GM13977 (cell line): ENCODE measurements around the gene TEF.
"Not testable (repeated sequence)": the region's sequence is repeated elsewhere in the genome, so short reads cannot be mapped to it uniquely, and the experiment has no call there.

Experiments used
- DNase-seq: peaks from one replicate; pipeline ENCODE4 v3.0.0; 2012; ENCODE audit warnings: low spot score
- in situ Hi-C: fragments of 300-500 bp; cut with MboI; formaldehyde crosslinking; loops from one replicate; pipeline ENCODE4 v1.12.0; 2022; ENCODE audit warnings: low sequenced_read_pairs, low pct_unique_long_range_greater_than_20kb, mixed read lengths, inconsistent platforms; ENCODE audit not compliant: unreplicated experiment
- TF ChIP-seq, protein P1 (sequence below): IDR thresholded peaks from 2 replicates; pipeline ENCODE4 v1.5.1; 2012; ENCODE audit warnings: mild to moderate bottlenecking, control low read depth; ENCODE audit not compliant: insufficient read depth; ENCODE audit errors: extremely low read depth, missing control alignments

The TEF gene

DNA sequence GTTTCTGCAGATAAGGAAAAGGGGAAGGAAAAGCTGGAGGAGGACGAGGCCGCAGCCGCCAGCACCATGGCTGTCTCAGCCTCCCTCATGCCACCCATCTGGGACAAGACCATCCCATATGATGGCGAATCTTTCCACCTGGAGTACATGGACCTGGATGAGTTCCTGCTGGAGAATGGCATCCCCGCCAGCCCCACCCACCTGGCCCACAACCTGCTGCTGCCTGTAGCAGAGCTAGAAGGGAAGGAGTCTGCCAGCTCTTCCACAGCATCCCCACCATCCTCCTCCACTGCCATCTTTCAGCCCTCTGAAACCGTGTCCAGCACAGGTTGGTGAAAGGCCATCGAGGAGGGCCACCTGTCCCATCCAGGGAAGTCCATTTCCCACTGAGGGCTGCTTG is 5.6 kb downstream of the TEF start:
- in situ Hi-C loops: no loop called here
- DNase-seq: no peak
- TF ChIP-seq, protein P1, sequence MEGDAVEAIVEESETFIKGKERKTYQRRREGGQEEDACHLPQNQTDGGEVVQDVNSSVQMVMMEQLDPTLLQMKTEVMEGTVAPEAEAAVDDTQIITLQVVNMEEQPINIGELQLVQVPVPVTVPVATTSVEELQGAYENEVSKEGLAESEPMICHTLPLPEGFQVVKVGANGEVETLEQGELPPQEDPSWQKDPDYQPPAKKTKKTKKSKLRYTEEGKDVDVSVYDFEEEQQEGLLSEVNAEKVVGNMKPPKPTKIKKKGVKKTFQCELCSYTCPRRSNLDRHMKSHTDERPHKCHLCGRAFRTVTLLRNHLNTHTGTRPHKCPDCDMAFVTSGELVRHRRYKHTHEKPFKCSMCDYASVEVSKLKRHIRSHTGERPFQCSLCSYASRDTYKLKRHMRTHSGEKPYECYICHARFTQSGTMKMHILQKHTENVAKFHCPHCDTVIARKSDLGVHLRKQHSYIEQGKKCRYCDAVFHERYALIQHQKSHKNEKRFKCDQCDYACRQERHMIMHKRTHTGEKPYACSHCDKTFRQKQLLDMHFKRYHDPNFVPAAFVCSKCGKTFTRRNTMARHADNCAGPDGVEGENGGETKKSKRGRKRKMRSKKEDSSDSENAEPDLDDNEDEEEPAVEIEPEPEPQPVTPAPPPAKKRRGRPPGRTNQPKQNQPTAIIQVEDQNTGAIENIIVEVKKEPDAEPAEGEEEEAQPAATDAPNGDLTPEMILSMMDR: no peak

DNA sequence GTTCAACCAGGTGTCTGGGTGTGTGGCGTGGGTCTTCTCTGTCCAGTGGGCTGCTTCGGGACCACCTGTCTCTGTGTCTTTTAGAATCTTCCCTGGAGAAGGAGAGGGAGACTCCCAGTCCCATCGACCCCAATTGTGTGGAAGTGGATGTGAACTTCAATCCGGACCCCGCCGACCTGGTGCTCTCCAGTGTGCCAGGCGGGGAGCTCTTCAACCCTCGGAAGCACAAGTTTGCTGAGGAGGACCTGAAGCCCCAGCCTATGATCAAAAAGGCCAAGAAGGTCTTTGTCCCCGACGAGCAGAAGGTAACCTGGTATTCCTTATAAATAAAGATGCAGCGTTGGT is 12.2 kb downstream of the TEF start:
- DNase-seq: no peak
- TF ChIP-seq, protein P1: no peak
- in situ Hi-C loops: no loop called here

DNA sequence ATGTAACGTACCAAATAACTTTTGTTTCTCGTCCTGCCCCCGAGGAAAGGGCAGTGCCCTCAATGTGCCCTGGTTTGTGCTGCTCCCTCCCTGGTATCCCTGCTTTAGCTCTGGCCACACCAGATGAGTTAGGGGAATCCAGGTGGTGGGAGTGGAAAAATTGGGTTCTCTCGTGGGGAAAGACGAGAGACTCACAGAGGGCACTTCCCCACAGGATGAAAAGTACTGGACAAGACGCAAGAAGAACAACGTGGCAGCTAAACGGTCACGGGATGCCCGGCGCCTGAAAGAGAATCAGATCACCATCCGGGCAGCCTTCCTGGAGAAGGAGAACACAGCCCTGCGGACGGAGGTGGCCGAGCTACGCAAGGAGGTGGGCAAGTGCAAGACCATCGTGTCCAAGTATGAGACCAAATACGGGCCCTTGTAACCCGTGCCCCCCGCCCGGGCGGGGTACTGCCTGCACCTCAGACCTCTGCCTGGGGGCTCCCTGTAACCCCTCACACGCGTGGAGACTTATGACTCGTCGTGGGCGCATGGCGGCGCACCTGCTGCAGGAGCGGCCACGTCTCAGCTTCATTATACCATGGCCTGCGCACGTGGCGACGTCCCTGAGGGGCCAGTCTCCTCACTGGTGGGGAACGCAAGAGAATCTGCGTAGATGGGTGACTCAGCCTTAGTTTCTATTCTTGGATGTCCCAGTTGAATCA is 13.9 kb downstream of the TEF start:
- in situ Hi-C loops: no loop called here
- TF ChIP-seq, protein P1: no peak
- DNase-seq: no peak

DNA sequence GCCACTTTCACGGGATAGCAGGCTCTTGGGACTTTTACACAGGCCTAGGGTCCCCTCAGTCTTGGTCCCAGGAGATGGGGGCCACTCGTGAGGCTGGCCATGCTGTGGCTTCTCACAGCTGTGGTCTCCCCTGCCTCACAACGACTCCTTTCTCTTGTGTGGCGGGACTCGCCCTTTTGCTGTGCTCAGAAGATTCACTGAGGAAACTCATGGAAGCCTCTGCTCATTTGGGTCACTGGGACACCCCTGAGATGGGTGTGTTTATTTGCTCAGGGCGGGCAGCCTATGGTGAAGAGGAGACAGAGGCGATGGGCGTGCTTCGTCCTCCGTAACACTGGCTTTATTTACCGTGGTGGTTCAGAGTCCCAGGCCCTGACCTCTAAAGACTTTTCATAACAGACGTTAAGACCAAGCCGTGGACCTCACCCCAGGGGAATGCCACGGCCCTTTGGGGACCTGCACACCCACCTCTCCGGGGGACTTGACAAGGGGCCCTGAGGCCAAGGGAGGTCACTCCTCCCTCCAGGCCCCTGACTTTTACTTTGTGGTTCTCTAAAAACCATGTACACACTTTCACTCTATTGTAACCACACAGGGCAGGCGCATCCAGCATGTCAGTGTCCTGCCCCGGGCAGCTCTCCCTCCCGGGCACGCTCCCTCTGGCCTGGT is 15.5 kb downstream of the TEF start:
- no peak for DNase-seq
- in situ Hi-C loops: no loop called here
- TF ChIP-seq, protein P1: no peak

DNA sequence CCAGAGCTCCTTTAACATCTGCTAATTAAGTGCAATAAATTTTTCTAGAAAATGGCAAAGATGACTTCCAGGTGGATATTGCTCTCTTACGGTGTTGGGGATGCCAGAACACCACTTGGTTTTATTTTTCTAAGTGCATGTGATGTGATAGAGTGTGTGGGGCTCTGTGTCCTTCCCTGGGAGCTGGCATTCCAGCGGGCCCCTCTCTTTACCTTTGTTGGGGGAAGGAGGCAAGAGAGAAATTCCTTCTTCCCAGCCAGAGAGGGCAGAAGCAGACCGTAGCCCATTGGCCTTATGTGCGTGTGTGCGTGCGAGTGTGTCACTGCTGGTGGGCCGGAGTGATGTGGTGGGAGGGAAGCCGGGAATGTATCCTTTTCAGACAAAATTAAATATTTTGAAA is 17.2 kb downstream of the TEF start:
- TF ChIP-seq, protein P1: no peak
- in situ Hi-C loops: no loop called here
- DNase-seq: no peak

DNA sequence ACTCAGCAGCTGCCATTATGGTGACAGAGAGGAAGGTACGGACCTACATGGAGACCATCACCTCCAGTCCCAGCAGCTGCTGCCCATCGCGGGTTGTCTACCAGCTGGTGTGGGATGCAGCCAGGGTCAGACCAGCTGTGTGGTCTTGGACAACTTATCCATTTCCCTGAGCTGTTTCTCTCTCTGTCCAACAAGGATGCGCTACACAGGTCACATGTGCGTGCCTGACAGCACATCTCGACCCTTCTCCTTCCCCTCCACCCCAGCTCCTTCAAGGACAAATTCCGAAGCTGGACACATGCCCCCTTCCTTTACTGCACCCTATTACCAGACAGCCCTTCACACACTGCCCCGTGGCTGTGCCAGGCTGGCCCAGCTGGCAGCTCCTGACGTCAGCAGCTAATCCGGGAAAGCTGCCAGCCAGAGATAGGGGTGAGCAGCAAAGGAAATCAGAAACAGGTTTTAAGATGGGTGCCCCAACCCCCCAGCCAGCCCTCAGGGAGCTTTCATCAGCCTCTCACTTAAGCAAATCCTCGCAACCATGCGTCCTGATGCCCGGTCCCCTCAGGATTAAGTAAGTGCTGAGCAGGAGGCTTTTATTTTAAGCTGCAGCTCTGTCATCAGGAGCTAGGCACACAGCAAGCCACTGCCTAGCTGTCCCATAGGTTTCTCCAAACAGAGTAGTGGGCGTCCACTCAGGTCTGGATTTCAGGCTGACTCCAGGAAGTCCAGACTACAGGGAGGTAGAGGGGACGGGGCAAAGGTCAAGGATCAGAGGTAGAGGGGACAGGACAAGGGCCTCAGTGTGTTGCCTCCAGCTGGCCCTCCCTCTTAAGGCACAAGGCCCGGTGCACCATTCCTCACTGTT is 20.3 kb downstream of the TEF start:
- in situ Hi-C loops: loop anchor here (10.0 kb wide), 1 partner anchor 113 kb away; no protein-coding TSS in a partner anchor
- DNase-seq: no peak
- TF ChIP-seq, protein P1: no peak

DNA sequence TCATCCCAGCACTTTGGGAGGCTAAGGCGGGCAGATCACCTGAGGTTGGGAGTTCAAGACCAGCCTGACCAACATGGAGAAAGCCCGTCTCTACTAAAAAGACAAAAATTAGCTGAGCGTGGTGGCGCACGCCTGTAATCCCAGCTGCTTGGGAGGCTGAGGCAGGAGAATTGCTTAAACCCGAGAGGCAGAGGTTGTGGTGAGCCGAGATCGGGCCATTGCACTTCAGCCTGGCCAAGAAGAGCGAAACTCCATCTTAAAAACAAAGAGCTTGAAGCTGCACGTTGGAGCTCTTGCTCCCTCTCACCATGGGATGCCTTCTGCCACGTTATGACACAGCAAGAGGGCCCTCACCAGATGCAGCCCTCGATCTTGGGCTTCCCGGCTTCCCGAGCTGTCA is 21.1 kb downstream of the TEF start:
- in situ Hi-C loops: loop anchor here (10.0 kb wide), 1 partner anchor 112 kb away; no protein-coding TSS in a partner anchor
- DNase-seq: not testable (repeated sequence)
